Measurements from ENCODE around the gene DDX24.
"Not testable (repeated sequence)": the region's sequence is repeated elsewhere in the genome, so short reads cannot be mapped to it uniquely, and the experiment has no call there.

DNA sequence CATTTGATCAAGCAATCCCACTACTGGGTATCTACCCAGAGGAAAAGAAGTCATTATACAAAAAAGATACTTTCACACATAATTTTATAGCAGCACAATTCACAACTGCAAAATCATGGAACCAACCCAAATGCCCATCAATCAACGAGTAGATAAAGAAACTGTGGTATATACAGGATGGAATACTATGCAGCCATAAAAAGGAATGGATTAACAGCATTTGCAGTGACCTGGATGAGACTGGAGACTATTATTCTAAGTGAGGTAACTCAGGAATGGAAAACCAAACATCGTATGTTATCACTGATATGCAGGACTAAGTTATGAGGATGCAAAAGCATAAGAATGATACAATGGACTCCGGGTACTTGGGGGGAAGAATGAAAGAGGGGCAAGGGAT, 8.9 kb downstream of the DDX24 start:
- not testable (repeated sequence) for TF ChIP-seq EZH2phosphoT487 (IDR thresholded peaks at IDR 0.05; ENCODE audit: borderline replicate concordance, low read depth, low read length)
- TF ChIP-seq, protein P1, sequence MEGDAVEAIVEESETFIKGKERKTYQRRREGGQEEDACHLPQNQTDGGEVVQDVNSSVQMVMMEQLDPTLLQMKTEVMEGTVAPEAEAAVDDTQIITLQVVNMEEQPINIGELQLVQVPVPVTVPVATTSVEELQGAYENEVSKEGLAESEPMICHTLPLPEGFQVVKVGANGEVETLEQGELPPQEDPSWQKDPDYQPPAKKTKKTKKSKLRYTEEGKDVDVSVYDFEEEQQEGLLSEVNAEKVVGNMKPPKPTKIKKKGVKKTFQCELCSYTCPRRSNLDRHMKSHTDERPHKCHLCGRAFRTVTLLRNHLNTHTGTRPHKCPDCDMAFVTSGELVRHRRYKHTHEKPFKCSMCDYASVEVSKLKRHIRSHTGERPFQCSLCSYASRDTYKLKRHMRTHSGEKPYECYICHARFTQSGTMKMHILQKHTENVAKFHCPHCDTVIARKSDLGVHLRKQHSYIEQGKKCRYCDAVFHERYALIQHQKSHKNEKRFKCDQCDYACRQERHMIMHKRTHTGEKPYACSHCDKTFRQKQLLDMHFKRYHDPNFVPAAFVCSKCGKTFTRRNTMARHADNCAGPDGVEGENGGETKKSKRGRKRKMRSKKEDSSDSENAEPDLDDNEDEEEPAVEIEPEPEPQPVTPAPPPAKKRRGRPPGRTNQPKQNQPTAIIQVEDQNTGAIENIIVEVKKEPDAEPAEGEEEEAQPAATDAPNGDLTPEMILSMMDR (conservative IDR thresholded peaks at IDR 0.05; ENCODE audit: low read length), result not testable (repeated sequence)

Data from OCI-LY7 (cell line).